HL-60 (cell line): Measurements from ENCODE around the gene SERPINA5.

ENCODE experiments used
- CTCF ChIP-seq: IDR thresholded peaks from one replicate; pipeline ENCODE4 v1.5.1; 2011; ENCODE audit warnings: low read length, control low read depth, inconsistent platforms; ENCODE audit not compliant: insufficient read depth
- GABPA ChIP-seq: IDR thresholded peaks from 2 replicates; pipeline ENCODE4 v1.6.1; 2012; ENCODE audit warnings: low read depth
- POLR2AphosphoS5 ChIP-seq: IDR thresholded peaks from 2 replicates; pipeline ENCODE4 v1.6.1; 2012; ENCODE audit warnings: low read depth
- REST ChIP-seq: IDR thresholded peaks from 2 replicates; pipeline ENCODE4 v1.6.1; 2012; ENCODE audit warnings: low read depth; ENCODE audit not compliant: insufficient replicate concordance
- SPI1 ChIP-seq: IDR thresholded peaks from 2 replicates; pipeline ENCODE4 v1.6.1; 2012; ENCODE audit warnings: low read depth, mild to moderate bottlenecking, borderline replicate concordance

GRCh38 chr14:94582199-94582750, 1.0 kb downstream of the SERPINA5 start:
- TF ChIP-seq REST (no peak), CTCF (no peak), GABPA (no peak), POLR2AphosphoS5 (no peak), SPI1 (no peak)
